22Rv1 (cell line): Measurements from ENCODE around the gene ZNF674.

Experiments used
- CTCF ChIP-seq: fragments of 450-650 bp; IDR thresholded peaks from 2 replicates; pipeline ENCODE4 v1.5.1; 2017; ENCODE audit warnings: mild to moderate bottlenecking
- ZFX ChIP-seq: fragments of 450-650 bp; IDR thresholded peaks from 2 replicates; pipeline ENCODE4 v1.6.1; 2017; ENCODE audit warnings: antibody characterized with exemption, borderline replicate concordance

GRCh38 chrX:46456125-46456922 lies 88.9 kb downstream of the ZNF674 start:
- TF ChIP-seq CTCF (no peak), ZFX (no peak)
